Activated T-cell treated with anti-CD3 and anti-CD28 coated beads for 48 hours (primary cell): ENCODE measurements around the gene HERC5.

ENCODE experiments used
- DNase-seq: peaks from one replicate; pipeline ENCODE4 v3.0.0-alpha.2; 2020; ENCODE audit warnings: low read depth

Gene HERC5

GRCh38 chr4:88522702-88523324 is 65.9 kb downstream of the HERC5 start:
- peak; percentile 24 for DNase-seq

DNA sequence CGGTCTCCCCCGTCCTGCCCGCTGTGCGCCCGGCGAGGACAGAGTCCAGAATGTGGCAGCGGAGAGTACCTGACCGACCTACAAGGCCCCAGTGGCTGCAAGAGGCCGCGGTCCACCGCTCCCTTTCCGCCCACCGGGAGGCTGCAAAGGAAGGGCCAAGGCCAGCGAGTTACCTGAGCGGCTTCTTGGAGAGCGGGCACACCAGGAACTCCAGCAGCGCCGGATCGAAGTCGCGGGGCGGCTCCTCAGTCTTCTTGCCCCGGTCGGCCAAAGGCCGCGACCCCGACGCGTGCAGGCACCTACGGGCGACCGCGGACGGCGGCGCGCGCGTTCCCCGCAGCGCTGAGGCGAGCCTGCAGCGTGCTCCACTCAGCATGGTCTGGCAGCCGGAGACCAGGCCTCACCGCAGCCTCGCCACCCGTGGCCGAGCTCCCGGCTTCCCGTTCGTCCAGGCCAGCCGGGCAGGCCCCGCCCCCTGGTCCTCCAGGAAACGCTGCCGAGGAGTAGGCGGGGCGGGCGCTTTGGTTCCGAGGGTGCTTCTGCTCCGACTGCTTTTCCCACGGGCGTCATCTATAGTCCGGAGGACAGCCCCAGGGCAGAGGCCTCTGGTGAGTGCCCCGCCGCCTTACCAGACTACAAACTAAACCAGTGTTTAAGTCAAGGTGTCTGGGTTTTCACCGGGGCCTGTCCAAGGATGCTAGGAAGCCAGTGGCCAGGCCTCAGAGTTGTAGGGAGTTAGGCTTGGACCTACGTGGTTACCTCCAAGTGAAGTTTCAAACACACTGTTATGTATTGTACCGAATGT is 66.6 kb downstream of the HERC5 start, which contains the start of gene PYURF:
TSS of gene PYURF (minus strand) at position 452 of the 805 bp plus-strand sequence. CDS start at position 376, 76 bp downstream.
- DNase-seq: peak; percentile 82

- DNase-seq: no peak
Observed at GRCh38 chr4:88524171-88524570, 67.3 kb downstream of the HERC5 start.

DNA sequence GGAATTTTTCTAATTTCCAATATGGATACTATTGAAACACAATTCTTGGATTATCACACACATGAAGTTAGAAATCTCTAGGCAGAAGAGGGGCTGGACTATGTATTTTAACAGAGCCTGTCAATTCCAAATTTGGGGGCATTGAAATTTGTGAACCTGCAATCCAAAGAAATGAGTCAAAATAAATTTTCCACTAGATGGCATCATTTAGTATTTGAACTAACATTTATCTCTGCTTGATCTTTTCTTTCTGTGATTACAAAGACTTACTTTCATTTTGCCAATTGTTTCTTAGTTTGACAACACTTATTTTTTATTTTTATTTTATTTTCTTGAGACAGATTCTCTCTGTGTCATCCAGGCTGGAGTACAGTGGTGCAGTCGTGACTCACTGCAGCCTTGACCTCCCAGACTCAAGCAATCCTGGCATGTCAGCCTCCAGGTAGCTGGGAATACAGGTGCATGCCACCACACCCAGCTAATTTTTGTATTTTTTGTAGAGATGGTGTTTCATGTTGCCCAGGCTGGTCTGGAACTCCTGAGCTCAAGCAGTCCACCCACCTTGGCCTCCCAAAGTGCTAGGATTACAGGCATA is 69.4 kb downstream of the HERC5 start:
- no peak for DNase-seq

DNA sequence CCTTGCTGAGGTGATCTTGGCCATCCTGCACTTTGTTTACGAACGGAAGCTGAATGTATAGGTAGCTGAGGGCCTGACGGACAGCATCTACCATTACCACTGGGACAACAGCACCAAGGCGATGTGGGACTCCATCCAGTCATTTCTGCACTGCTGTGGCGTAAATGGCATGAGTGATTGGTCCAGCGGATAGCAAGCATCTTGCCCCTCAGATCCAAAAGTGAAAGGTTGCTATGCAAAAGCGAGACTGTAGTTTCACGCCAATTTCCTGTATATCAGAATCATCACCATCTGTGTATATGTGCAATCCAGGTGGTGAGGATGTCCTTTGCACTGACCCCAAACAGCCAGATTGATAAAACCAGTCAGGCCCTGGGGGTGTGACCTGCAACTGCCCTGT is 70.9 kb downstream of the HERC5 start:
- no peak for DNase-seq

- no peak for DNase-seq
Observed at GRCh38 chr4:88528861-88529260, 71.9 kb downstream of the HERC5 start.

DNA sequence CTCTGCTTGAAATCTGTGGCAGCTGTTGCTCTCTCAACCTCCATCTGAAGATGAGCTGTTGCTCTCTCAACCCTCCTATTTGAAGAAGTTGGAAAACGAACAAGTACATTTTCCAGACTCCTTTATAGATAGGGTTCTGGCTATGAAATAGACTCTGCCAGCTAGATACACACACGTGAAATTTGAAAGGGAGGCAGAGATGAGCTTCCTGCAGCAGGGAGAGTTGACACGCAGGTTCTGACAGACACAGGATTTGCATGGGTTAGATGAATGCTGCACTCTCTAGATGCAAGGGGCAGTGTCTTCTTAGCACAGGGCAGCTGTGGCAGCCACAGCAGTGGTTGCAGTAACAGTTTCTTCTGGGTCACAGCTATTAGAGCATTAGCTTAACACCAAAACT is 74.6 kb downstream of the HERC5 start:
- no peak for DNase-seq

GRCh38 chr4:88533088-88533790 is 76.3 kb downstream of the HERC5 start:
- DNase-seq: no peak

GRCh38 chr4:88533937-88534750 is 77.2 kb downstream of the HERC5 start:
- DNase-seq: no peak

- DNase-seq: peak; percentile 9
Observed at GRCh38 chr4:88535090-88535755, 78.3 kb downstream of the HERC5 start.

GRCh38 chr4:88537709-88538108 is 80.8 kb downstream of the HERC5 start:
- DNase-seq: no peak

DNA sequence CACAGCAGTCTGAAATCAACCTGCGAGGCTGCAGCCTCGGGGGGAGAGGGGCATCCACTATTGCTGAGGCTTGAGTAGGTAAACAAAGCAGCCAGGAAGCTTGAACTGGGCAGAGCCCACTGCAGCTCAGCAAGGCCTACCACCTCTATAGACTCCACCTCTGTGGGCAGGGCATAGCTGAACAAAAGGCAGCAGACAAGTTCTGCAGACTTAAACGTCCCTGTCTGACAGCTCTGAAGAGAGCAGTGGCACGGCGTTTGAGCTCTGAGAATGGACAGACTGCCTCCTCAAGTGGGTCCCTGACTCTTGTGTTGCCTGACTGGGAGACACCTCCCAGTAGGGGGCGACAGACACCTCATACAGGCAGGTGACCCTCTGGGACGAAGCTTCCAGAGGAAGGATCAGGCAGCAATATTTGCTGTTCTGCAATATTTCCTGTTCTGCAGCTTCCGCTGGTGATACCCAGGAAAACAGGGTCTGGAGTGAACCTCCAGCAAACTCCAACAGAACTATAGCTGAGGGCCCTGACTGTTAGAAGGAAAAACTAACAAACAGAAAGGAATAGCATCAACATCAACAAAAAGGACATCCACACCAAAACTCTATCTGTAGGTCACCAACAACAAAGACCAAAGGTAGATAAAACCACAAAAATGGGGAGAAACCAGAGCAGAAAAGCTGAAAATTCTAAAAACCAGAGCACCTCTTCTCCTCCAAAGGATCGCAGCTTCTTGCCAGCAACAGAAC is 82.6 kb downstream of the HERC5 start:
- peak; percentile 68 for DNase-seq

GRCh38 chr4:88549815-88550214 is 92.9 kb downstream of the HERC5 start:
- DNase-seq: no peak
